NCI-H524 treated with DMSO at 0.1 percent for 48 hours (cell line): Measurements from ENCODE around the gene TNRC6A.
A peak's percentile ranks its signal among the peaks of the same experiment; 100 is the strongest.
"Not testable (repeated sequence)": the region's sequence is repeated elsewhere in the genome, so short reads cannot be mapped to it uniquely, and the experiment has no call there.

Source experiments
- DNase-seq: peaks from one replicate; lab custom pipeline; 2025; lab: John Stamatoyannopoulos, UW

TNRC6A gene

DNA sequence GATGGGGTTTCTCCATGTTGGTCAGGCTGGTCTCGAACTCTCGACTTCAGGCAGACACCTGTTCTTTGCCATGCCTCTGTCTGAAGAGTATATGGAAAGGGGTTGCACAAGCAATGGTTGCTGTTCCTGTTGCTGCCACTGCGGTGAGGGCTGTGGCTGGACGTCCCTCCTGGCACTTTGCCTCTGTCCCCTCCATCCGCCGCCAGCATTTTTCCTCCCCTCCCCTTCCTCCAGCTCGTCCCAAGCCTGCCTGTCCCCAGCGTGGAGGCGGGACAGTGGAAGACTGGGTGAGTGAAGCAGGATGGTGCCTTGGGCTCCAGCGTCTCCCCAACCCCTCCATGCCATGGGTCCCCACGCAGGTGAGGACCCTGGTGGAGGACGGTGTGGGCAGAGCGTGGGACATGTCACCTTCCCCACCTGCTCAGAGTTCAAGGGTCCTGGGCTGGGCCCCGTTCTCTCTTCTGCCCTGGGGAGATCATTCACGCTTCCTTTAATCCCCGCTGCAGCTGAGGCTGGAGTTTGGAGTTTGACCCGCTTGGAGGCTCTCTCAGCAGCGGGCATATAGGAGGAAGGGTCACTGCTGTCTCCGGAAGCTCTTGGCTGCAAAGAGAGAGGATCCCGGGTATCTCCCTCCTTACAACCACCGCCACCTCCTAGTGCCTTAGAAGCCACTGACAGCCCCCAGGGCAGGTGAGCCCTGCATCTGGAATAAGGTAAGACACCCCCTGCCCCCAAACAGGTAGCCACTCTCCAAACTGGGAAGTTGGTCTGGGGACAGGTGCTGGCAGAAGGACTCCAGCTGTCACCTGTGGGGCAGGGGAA lies 116.5 kb downstream of the TNRC6A start, which contains the start of gene SLC5A11:
SLC5A11 (plus strand) TSS at position 238 of the 822 bp plus-strand sequence. CDS start 12,681 bp downstream, outside the sequence.
- no peak for DNase-seq

DNA sequence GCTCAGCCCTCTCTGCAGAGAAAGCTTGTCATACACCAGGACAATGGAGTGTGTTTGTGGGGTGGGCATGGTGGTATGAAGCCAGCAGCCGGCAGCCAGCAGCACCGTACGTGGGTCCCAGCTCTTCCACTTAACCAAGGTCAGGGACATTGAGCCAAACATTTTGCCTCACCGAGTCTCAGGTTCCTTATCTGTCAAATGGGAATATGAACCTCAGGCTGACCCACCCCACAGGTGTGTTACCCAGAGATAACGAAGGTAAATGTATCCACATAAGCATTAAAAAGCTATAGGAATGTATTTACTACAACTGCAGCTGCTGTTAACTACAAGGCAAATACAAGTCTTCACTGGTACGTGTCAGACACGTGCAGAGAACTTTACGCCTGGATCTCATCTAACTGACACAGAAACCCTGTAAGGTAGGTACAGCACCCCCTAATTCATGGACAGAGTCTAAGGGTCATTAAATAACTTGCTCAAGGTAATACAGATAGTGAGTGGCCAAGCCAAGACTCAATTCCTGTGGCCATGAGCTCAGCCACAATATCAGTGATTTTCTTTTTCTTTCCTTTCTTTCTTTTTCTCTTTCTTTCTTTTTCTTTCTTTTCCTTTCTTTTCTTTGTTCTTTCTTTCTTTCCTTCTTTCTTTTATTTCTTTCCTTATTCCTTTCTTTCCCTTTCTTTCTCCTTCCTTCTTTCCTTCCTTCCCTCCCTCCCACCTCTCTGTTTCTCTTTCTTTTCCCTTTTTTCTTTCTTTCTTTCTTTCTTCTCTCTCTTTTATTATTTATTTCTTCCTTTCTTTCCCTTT lies 117.3 kb downstream of the TNRC6A start:
- no peak for DNase-seq

DNA sequence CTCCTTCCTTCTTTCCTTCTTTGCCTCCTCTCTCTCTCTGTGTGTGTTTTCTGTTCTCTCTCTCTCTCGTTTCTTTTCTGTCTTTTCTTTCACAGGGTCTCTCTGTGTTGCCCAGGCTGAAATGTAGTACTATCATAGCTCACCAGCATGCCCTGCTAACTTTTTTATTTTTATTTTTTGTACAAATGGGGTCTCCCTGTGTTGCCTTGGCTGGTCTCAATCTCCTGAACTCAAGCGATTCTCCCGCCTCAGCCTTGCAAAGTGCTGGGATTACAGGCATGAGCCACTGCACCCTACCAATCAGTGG lies 117.9 kb downstream of the TNRC6A start:
- DNase-seq = no peak

DNA sequence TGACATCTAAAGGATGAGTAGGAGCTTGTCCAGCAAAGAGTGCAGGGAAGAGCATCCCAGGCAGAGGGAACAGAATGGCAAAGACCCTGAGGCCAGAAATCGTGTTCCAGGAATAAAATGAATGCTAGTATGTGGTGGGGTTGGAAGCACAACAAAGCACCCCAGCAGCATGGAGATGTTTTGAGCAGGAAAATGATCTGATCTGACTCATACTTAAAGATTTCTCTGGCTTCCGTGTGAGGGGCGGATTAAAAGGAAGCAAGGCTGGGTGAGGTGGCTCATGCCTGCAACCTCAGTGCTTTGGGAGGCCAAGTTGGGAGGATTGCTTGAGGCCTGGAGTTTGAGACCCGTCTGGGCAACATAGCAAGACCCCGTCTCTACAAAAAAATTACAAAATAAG lies 118.6 kb downstream of the TNRC6A start:
- DNase-seq = no peak

DNA sequence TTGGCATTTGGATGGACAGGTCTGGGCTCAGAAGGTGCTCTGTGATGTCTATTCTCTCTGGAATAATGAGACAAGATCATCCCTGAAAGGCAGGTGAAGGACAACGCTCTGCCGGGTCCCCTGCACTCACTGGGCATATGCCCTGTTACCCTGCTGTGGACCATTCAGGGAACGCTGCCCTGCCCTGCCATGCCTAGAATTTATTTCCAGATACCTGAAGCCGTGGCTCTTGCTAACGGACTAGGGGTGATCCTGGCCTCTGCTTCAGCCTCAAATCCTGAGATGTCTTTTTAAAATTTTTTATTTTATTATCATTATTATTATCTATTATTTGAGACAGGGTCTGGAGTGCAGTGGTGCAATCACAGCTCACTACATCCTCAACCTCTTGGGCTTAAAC lies 120.2 kb downstream of the TNRC6A start:
- DNase-seq = no peak

DNA sequence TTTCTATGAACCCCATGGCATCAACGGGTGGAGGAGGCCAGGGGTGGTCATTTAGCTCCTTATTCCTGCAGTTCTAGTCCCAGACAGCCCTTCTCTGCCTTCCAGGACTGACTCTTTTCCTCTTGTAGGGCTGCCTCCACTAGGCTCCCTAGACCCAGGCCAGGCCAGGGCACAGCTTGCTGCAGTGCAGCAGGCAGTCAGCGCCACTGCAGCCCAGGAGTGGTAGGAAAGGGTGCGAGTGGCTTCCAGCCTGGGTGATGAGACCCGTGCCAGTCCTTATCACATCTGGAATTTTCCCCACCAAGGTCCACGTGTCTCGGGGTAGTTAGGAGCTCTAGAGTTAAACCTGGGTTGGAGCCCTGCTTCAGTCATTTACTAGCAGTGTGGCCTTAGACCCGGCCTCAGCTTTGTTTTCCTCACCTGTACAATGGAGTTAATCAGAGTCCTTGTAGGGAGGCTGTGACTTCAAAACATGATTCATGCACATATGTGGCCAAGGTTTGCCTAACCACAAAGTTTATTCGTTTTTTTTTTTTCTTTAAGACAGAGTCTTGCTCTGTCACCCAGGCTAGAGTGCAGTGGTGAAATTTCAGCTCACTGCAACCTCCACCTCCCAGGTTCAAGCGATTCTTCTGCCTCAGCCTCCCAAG lies 121.0 kb downstream of the TNRC6A start:
- no peak for DNase-seq

DNA sequence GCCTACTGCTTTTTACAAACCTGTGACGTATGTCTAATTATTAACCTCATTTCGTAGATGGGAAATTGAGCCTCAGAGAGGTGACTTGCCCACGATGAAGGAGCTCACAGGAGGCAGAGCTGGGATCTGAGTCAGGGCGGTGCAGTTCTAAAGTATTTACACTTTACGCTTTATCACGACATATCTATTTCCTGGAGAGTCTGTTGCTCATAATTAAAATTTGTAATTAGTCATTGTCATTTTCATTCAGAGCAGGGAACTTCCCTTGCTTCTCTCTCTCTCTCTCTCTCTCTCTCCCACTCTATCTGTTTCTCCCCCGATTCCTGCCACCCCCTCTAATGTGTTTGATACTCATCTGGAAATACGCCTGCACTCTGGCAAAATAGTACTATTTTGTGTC lies 122.2 kb downstream of the TNRC6A start:
- no peak for DNase-seq

DNA sequence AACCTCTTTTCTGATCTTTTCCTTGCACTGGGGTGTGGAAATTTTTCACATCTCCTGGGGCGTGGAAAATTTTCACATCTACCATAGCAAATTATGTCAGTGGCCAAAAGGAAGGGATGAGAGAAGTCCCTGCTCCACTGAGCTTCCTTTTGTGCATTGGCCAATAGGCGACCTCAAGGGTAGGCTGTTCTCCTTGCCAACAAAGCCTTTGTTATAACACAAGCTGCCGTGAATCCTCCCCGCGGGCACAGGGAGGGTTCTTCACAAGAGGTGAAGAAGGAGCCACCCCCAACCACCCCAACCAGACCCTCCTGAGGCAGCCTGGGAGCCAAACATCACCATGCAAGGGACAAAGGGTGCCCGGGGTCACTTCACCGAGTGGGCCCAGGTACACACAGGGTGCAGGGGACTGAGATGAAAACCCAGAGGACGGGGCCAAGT lies 122.8 kb downstream of the TNRC6A start:
- DNase-seq = no peak

DNA sequence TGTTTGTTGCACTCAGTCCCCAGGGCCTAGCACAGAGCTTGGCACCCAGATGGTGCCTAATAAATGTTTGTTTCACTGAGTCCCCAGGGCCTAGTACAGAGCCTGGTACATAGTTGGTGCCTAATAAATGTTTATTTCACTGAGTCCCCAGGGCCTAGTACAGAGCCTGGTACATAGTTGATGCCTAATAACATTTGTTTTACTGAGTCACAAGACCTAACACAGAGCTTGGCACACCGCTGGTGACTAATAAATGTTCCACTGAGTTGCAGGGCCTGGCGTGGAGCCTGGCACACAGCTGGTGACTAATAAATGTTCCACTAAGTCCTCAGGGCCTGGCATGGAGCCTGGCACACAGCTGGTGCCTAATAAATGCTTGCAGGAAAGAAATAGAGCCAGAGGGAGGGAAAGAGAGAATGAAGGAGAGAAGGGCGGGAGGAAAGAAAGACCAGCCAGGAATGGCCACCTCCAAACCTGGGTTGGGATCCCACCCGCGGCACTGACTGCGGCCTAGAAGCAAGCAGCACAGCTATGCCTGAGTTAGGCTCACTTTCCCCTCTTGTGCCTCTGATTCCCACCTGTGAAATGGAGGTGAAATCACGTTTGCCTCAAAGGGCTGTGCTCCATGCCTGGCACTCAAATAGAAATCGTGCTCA lies 123.8 kb downstream of the TNRC6A start:
- DNase-seq = no peak

DNA sequence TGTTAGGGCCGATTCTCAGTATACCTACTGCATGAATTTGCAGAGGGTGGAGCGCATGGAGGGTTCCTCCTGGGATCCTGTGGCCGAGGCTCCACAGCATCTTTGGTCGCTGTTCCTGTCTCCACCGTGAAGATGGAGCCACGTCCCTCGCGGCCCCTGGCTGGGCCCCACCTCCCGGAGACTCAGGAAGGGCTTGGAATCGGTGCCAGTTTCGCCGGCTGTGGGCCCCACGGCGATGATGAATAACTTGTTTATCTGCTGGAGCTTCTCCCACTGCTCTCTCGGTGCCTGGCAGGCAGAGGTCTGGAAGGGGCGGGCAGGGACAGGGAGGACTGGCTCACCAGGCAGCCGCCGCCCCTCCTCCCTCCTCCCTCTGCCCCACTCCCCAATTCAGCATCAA lies 124.4 kb downstream of the TNRC6A start:
- DNase-seq = no peak

DNA sequence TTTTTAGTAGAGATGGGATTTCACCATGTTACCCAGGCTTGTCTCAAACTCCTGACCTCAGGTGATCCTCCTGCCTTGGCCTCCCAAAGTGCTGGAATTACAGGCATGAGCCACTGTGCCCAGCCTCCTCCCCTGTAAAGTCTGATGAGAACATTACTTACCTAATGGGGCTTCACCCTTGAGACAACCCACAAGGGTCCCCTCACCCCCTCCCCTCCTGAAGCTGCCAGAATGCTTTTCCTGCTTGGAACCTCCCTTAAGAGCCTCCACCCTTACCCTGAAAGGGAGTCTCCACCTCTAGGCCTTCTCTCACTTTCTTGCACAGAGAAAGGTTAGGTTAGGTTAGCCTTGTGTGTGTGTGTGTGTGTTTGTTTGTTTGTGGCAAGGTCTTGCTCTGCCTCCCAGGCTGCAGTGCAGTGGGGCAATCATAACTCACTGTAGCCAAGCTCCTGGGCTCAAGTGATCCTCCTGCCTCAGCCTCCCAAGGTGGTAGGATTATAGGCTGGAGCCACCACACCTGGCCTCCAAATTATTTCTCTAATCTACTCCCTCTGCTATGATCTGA lies 125.2 kb downstream of the TNRC6A start:
- no peak for DNase-seq

DNA sequence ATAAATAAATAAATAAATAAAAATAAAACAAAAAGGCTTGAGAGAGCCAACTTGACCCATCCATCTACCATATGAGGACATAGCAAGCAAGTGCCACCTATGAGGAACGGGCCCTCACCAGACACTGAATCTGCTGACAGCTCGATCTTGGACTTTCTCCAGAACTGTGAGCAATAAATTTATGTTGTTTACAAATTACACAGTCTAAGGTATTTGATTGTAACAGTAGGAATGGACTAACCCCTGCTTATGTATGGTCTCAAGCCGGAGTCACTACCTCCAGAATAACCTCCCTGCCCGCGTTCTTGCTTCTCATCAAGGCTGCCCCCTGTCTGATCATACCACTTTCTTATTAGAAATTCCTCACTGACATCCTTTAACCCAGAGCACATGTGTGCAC lies 126.2 kb downstream of the TNRC6A start:
- no peak for DNase-seq

DNA sequence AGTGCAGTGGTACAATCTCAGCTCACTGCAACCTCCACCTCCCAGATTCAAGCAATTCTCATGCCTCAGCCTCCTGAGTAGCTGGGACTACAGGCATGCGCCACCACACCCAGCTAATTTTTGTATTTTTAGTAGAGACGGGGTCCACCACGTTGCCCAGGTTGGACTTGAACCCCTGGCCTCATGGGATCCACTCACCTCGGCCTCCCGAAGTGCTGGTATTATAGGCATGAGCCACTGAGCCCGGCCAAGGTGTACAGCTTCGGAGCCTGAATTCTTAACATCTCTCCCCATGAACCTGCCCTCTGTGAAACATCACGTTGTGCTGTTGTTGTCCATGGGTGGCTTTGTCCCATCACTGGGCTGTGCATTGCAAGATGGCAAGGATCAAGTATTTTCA lies 127.4 kb downstream of the TNRC6A start:
- DNase-seq = not testable (repeated sequence)

DNA sequence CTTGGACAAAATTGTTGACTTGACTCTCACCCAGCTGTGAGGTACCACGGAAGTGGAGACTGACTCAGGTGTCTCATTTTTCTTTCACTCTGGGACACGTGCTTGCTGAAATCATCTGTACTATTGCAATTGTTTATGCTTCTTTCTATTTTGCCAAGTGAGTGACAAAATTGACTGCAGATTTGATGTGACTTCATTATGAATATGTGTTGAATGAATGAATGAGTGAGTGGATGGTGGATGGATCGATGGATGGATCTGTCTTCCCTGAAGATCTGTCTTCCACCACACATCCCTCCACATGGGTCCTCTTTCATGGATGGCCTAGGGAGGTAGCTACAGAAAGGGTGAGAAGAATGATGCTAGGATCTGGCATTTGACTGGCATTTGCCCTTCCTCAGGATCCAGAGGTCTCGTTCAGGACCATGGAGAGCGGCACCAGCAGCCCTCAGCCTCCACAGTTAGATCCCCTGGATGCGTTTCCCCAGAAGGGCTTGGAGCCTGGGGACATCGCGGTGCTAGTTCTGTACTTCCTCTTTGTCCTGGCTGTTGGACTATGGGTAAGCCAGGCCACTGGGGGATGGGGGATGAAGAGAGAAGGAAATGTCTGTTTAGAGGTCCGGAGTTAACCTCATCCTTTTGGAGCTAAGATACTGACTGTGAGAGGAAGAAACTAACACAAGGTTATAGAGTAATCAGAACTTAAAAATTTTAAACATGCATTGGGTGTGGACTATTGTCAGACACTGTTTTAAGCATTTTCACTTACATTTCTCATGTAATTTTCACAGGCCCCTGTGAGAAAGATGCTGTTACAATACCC lies 129.0 kb downstream of the TNRC6A start:
- no peak for DNase-seq

DNA sequence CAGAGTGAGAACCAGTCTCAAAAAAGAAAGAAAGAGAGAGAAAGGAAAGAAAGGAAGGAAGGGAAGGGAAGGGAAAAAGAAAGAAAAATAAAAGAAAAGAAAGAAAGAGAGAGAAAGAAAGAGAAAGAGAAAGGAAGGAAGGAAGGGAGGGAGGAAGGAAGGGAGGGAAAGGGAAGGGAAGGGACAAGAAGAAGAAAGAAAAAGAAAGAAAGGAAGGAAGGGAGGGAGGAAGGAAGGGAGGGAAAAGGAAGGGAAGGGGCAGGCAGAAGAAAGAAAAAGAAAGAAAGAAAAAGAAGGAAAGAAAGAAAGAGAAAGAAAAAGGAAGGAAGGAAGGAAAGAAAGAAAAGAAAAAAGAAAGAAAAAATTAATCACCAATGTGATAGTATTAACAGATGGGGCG lies 132.0 kb downstream of the TNRC6A start:
- DNase-seq = no peak

DNA sequence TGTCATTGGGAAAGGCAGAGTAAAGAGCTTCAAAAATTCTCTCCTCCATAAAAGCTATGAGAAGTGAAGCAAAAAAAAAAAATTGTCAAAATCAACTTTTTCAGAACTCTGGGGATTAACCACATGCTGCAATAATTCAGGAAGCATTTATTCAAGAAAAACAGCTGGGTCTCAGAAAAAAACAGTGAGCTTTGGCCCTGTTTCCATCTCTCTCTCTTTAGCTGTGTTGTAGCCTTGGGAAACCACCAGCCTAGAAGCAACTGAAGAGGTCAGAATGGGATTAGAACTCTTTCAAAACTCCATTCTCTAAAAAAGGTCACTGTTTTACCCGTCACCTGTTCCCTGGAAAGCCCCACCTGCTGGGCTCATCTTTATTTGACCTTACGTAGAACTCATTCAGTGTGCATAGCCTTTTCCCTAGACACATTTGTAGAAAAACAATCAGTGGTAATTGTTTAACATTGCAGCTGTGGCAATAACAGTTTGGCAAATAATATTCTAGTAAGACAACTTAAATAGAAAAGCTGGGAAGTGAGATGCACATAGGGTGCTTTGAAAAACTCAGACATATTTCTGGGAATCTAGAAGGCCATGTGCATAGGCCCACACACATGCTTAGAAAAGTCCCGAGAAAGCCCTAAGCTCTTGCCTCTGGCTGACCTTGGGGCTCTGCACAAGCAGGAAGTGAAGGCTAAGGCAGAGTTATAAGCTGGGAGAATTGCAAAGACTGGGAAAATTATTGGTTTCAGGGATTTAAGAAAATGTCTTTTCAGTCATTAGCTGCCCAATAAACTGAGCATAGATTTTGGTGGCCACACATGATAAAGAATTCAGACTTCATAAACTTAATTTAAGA lies 134.4 kb downstream of the TNRC6A start:
- no peak for DNase-seq

DNA sequence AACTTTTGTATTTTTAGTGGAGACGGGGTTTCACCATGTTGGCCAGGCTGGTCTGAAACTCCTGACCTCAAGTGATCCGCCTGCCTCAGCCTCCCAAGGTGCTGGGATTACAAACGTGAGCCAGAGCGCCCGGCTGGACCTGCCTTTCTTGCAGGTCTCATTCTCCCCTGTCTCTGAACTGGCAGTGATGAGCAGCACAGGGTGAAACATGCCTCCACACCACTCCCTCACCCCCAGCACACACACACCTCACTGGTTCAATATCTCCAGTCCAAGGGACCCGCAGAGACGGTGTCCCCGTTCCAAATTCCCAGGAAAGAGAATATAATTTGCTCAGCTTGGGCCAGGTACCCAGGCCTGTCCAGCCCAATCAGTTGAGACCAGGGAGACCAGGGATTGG lies 139.6 kb downstream of the TNRC6A start:
- no peak for DNase-seq

DNA sequence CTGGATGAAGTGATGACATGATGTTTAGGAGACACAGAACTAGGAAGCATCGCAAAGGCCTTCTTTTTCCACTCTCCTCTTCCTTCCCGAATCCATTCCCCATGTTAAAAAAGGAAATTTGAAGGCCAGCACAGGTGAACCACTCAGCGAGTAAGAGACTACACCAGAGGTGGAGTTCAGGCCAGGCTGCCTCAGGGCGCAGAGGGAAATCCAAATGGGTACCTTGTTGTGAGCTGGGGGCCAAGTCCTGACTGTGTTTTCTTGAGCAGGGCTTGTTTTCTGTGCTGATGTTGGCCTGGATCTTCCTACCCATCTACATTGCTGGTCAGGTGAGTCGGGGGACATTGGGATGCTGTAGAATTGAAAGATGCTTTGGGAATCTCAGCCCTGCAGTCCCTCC lies 142.4 kb downstream of the TNRC6A start:
- DNase-seq = no peak

DNA sequence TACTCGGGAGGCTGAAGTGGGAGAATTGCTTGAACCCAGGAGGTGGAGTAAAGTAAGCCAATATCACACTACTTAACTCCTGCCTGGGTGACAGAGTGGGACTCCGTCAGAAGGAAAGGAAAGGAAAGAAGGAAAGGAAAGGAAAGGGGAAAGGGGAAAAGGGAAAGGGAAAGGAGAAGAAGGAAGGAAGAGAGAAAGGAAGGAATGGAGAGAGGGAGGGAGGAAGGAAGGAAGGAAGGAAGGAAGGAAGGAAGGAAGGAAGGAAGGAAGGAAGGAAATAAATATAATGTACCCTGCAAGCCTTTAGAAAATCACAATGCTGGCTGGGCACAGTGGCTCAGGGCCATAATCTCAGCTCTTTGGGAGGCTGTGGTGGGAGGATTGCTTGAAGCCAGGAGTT lies 143.6 kb downstream of the TNRC6A start:
- no peak for DNase-seq

DNA sequence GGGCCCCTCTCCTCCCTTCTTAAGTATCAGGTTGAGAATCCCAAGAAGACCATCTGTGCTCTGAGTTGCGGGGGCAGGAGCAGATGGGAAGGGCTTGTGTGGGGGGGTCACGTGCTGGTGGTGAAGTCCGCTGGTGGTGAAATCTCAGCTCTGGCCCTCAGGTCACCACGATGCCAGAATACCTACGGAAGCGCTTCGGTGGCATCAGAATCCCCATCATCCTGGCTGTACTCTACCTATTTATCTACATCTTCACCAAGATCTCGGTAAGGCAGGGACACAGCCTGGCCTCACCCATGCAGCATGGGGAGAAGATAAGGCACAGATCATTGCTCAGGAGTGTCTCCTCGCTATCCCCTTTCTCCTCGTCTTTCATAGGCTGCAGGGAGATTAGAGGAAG lies 146.0 kb downstream of the TNRC6A start:
- peak; percentile 84 for DNase-seq
